ENCODE measurements around the gene PHAF1.

The PHAF1 gene

GRCh38 chr16:67105246-67105645 lies 4.5 kb upstream of the PHAF1 start:
- H3K27me3 Mint-ChIP-seq (ENCODE audit: low read depth, poor library complexity) = no peaks in the 10 kb centered on the region
- TF ChIP-seq, protein P1, sequence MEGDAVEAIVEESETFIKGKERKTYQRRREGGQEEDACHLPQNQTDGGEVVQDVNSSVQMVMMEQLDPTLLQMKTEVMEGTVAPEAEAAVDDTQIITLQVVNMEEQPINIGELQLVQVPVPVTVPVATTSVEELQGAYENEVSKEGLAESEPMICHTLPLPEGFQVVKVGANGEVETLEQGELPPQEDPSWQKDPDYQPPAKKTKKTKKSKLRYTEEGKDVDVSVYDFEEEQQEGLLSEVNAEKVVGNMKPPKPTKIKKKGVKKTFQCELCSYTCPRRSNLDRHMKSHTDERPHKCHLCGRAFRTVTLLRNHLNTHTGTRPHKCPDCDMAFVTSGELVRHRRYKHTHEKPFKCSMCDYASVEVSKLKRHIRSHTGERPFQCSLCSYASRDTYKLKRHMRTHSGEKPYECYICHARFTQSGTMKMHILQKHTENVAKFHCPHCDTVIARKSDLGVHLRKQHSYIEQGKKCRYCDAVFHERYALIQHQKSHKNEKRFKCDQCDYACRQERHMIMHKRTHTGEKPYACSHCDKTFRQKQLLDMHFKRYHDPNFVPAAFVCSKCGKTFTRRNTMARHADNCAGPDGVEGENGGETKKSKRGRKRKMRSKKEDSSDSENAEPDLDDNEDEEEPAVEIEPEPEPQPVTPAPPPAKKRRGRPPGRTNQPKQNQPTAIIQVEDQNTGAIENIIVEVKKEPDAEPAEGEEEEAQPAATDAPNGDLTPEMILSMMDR (IDR thresholded peaks at IDR 0.05) = no peak

DNA sequence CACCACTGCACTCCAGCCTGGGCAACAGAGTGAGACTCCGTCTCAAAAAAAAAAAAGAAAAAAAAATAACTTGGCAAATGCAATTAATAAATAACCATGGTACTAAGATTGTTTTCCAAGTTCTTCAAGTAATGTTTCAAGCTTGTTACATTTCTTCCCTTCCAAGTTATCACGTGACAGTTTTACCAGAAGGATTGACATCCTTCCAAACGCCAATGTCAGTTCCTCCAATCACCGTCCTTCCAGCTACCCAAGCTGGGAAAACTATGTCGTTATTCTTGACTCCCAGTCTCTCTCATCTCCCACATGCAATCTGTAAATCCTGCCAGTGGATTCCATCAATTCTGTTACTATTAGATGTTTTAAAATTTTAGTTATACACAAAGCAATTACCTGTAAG lies 3.9 kb upstream of the PHAF1 start:
- TF ChIP-seq, protein P1 (IDR thresholded peaks at IDR 0.05) = no peak
- peaks cover 18% of the 10 kb centered on the region for H3K36me3 Mint-ChIP-seq (ENCODE audit: low read depth)
- H3K27me3 Mint-ChIP-seq (ENCODE audit: low read depth, poor library complexity) = no peaks in the 10 kb centered on the region
- H3K4me1 Mint-ChIP-seq = peaks cover 19% of the 10 kb centered on the region
- no peak overlapping the region for H3K4me3 Mint-ChIP-seq
- DNase-seq = no peak
- H3K9me3 Mint-ChIP-seq = no peaks in the 10 kb centered on the region
- no peak overlapping the region for H3K27ac Mint-ChIP-seq

More at GRCh38 chr16:67105246-67105645, 4.5 kb upstream of the PHAF1 start:
- H3K4me1 Mint-ChIP-seq = peaks cover 14% of the 10 kb centered on the region
- H3K27ac Mint-ChIP-seq = peak overlapping the region; percentile 70
- no peak for DNase-seq
- no peaks in the 10 kb centered on the region for H3K9me3 Mint-ChIP-seq
- peaks cover 18% of the 10 kb centered on the region for H3K36me3 Mint-ChIP-seq (ENCODE audit: low read depth)
- no peak overlapping the region for H3K4me3 Mint-ChIP-seq

- Mint-ChIP-seq H3K27ac (peak overlapping the region; percentile 57), H3K36me3 (ENCODE audit: low read depth) (peaks cover 13% of the 10 kb centered on the region), H3K4me1 (peaks cover 26% of the 10 kb centered on the region), H3K9me3 (no peaks in the 10 kb centered on the region), H3K4me3 (no peak overlapping the region), H3K27me3 (ENCODE audit: low read depth, poor library complexity) (no peaks in the 10 kb centered on the region)
- DNase-seq = no peak
- TF ChIP-seq, protein P1 (IDR thresholded peaks at IDR 0.05) = no peak
These were observed 1.3 kb upstream of the PHAF1 start for GRCh38 chr16:67108489-67108888.

DNA sequence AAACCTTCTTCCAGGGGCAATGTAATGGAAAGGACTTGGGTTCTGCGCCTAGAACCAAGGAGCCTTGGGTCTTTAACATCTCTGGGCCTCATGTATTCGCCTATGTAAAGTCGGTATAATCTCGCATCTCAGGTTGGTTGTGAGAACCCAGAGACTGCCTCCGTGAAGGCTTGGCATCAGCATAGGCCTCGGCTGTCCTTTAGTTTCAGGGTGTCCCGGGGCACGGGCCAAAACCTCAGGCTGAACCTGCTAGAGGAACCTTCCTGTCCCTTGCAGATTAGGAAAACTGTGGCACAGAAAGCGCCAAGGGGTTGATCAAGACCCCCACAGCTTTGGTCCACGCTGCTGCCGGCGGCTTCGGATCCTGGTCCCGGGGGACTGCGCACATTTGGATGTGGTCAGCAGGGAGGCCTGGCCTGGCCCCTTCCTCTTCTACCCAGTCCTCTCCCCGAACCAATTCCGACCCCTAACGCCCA lies 772 bp upstream of the PHAF1 start:
- Mint-ChIP-seq H3K4me3 (peak overlapping the region; percentile 97), H3K27me3 (ENCODE audit: low read depth, poor library complexity) (no peaks in the 10 kb centered on the region), H3K4me1 (peaks cover 26% of the 10 kb centered on the region), H3K27ac (peak overlapping the region; percentile 96), H3K9me3 (no peaks in the 10 kb centered on the region), H3K36me3 (ENCODE audit: low read depth) (peaks cover 13% of the 10 kb centered on the region)
- TF ChIP-seq, protein P1 (IDR thresholded peaks at IDR 0.05) = no peak
- DNase-seq = no peak

DNA sequence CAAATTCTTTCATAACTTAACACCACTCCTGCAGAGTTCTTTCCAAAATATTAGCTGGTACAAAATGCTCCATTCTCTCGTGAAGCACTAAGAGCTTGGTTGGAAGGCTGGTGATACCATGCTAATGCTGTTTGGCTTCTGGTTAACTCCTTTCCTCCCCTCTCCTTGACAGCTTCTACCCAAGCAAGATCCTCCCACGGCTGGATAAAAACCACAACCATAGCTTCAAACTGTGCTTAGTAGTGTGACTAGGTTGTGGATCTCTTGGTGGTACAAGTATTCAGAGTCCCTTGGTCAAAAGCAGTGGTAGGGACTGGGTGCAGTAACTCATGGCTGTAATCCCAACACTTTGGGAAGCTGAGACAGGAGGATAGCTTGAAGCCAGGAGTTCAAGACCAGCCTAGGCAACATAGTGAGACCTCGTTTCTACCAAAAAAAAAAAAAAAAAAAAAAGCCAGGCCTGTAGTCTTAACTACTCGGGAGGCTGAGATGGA lies 2.3 kb downstream of the PHAF1 start:
- peak overlapping the region; percentile 52 for H3K4me3 Mint-ChIP-seq
- no peaks in the 10 kb centered on the region for H3K9me3 Mint-ChIP-seq
- no peak overlapping the region for H3K27ac Mint-ChIP-seq
- H3K36me3 Mint-ChIP-seq (ENCODE audit: low read depth) = peaks cover 19% of the 10 kb centered on the region
- H3K4me1 Mint-ChIP-seq = peaks cover 33% of the 10 kb centered on the region
- no peaks in the 10 kb centered on the region for H3K27me3 Mint-ChIP-seq (ENCODE audit: low read depth, poor library complexity)
- TF ChIP-seq, protein P1 (IDR thresholded peaks at IDR 0.05) = no peak
- DNase-seq = no peak
